ENCODE data around the gene RADIL.

Gene RADIL

DNA sequence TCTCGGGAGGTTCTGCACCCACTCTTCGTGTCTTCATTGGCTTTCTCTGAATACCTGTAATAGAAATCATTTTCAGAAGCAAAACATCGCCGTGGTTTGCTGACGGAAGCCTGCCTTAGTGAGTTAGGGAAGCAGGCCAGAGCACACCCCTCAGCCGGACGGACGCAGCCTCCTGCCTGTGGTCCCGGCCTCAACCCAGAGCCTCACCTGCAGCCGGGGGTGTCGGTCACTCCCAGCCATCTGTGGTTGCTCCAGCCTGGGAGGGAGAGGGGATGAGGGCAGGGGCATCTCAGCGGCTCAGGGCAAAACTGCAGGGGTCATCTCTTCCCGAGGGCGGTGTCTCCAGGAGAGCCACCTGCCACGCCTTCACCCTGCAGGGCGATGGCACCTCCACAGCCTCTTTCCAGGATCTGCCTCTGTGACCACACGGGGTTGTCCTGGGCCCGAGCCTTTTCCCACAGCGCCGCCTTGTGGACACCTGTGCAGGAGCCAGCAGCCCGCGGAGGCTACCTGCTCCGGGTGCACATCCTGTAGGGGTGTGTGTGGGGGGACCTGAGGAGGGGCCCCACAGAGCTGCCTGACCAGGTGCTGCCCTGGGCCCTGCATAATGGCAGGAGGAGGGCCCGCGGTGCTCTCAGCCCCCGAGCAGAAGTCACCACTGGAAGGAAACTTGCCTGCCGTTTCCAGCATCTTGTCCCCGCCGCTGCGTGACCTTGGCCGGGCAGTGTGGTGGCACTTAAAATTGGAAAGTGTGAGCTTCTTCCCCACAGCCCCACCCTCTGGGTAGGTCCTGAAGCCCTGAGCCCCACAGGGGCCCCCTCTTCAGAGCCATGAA lies 129.7 kb downstream of the RADIL start:
- H3K9me3 ChIP-seq (ENCODE audit: low read depth, low read length), result no peaks in the 10 kb centered on the region
- no peak for DNase-seq (ENCODE audit: low read depth, low spot score)
- peaks cover 71% of the 10 kb centered on the region for H3K36me3 ChIP-seq (ENCODE audit: insufficient read depth, low read length)
- no peak overlapping the region for H3K27ac ChIP-seq
- H3K4me3 ChIP-seq, result no peak overlapping the region
- TF ChIP-seq POLR2AphosphoS5 (IDR thresholded peaks at IDR 0.05; ENCODE audit: borderline replicate concordance, low read depth, low read length) (no peak), FOXP2 (optimal IDR thresholded peaks at IDR 0.05; ENCODE audit: control extremely low read depth, extremely low read length, insufficient read depth) (no peak), EZH2 (IDR thresholded peaks at IDR 0.05) (no peak)
- H3K9ac ChIP-seq (ENCODE audit: insufficient read length), result no peak overlapping the region

- Histone ChIP-seq H3K27ac (no peak overlapping the region), H3K9me3 (ENCODE audit: low read depth, low read length) (no peaks in the 10 kb centered on the region), H3K4me3 (no peak overlapping the region), H3K9ac (ENCODE audit: insufficient read length) (no peak overlapping the region), H3K36me3 (ENCODE audit: insufficient read depth, low read length) (peaks cover 72% of the 10 kb centered on the region)
- TF ChIP-seq FOXP2 (optimal IDR thresholded peaks at IDR 0.05; ENCODE audit: control extremely low read depth, extremely low read length, insufficient read depth) (no peak), POLR2AphosphoS5 (IDR thresholded peaks at IDR 0.05; ENCODE audit: borderline replicate concordance, low read depth, low read length) (no peak)
- no peak for DNase-seq (ENCODE audit: low read depth, low spot score)
Measured at GRCh38 chr7:4751398-4751947, 132.0 kb downstream of the RADIL start.

- no peak for TF ChIP-seq FOXP2 (optimal IDR thresholded peaks at IDR 0.05; ENCODE audit: control extremely low read depth, extremely low read length, insufficient read depth)
- peaks cover 60% of the 10 kb centered on the region for H3K36me3 ChIP-seq (ENCODE audit: insufficient read depth, low read length)
- no peaks in the 10 kb centered on the region for H3K9me3 ChIP-seq (ENCODE audit: low read depth, low read length)
- no peak overlapping the region for H3K9ac ChIP-seq (ENCODE audit: insufficient read length)
- no peak for DNase-seq (ENCODE audit: low read depth, low spot score)
- no peak overlapping the region for H3K27ac ChIP-seq
- no peak overlapping the region for H3K4me3 ChIP-seq
Measured at GRCh38 chr7:4749798-4750197, 133.7 kb downstream of the RADIL start.

GRCh38 chr7:4749363-4749762 lies 134.2 kb downstream of the RADIL start:
- Histone ChIP-seq H3K27ac (no peak overlapping the region), H3K9ac (ENCODE audit: insufficient read length) (no peak overlapping the region), H3K36me3 (ENCODE audit: insufficient read depth, low read length) (peaks cover 56% of the 10 kb centered on the region), H3K9me3 (ENCODE audit: low read depth, low read length) (no peaks in the 10 kb centered on the region), H3K4me3 (no peak overlapping the region)
- TF ChIP-seq EZH2 (IDR thresholded peaks at IDR 0.05) (no peak), POLR2AphosphoS5 (IDR thresholded peaks at IDR 0.05; ENCODE audit: borderline replicate concordance, low read depth, low read length) (no peak), FOXP2 (optimal IDR thresholded peaks at IDR 0.05; ENCODE audit: control extremely low read depth, extremely low read length, insufficient read depth) (no peak)
- no peak for DNase-seq (ENCODE audit: low read depth, low spot score)

Data from SK-N-MC (cell line).